ENCODE results near the gene LTO1.

- TF ChIP-seq, protein P1, sequence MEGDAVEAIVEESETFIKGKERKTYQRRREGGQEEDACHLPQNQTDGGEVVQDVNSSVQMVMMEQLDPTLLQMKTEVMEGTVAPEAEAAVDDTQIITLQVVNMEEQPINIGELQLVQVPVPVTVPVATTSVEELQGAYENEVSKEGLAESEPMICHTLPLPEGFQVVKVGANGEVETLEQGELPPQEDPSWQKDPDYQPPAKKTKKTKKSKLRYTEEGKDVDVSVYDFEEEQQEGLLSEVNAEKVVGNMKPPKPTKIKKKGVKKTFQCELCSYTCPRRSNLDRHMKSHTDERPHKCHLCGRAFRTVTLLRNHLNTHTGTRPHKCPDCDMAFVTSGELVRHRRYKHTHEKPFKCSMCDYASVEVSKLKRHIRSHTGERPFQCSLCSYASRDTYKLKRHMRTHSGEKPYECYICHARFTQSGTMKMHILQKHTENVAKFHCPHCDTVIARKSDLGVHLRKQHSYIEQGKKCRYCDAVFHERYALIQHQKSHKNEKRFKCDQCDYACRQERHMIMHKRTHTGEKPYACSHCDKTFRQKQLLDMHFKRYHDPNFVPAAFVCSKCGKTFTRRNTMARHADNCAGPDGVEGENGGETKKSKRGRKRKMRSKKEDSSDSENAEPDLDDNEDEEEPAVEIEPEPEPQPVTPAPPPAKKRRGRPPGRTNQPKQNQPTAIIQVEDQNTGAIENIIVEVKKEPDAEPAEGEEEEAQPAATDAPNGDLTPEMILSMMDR (conservative IDR thresholded peaks at IDR 0.05; ENCODE audit: low read depth in 2 of 2) = no peak
- no peak for TF ChIP-seq REST (IDR thresholded peaks at IDR 0.05; ENCODE audit: unreplicated experiment)
- no peak for TF ChIP-seq EZH2 (IDR thresholded peaks at IDR 0.05; ENCODE audit: low read depth, unreplicated experiment)
- TF ChIP-seq POLR2AphosphoS5 (IDR thresholded peaks at IDR 0.05; ENCODE audit: low read depth) = no peak
Observed at GRCh38 chr11:69655479-69656428, 19.4 kb downstream of the LTO1 start.

Data from GM23338 (cell line).